GM10266 (cell line): ENCODE measurements around the gene OGFOD3.

Experiments
- DNase-seq: peaks from one replicate; pipeline ENCODE4 v3.0.0; 2012; ENCODE audit errors: extremely low spot score
- TF ChIP-seq, protein P1 (sequence below): IDR thresholded peaks from 2 replicates; pipeline ENCODE4 v1.5.1; 2012; ENCODE audit warnings: mild to moderate bottlenecking, low read depth; ENCODE audit not compliant: control insufficient read depth, insufficient read depth; ENCODE audit errors: missing control alignments

The OGFOD3 gene

DNA sequence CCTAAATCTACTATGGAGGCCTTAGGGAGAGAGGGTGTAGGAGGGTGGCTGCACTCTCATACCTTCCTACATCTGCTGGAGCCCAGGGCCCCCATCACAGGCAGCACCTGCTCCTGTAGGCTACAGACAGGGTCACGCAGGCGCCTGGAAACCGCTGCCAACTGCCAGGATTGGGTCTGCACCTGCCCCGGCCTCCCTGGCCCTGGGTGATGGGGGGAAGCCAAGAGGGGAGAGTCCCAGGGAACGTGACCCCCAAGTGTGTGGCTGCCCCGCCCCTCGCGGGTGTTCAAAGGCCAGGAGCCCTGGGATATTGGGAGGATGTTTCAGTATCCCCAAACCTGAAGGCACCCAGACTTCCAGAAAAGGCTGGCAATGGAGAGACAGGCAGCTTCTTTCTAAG, 64.9 kb downstream of the OGFOD3 start:
- TF ChIP-seq, protein P1, sequence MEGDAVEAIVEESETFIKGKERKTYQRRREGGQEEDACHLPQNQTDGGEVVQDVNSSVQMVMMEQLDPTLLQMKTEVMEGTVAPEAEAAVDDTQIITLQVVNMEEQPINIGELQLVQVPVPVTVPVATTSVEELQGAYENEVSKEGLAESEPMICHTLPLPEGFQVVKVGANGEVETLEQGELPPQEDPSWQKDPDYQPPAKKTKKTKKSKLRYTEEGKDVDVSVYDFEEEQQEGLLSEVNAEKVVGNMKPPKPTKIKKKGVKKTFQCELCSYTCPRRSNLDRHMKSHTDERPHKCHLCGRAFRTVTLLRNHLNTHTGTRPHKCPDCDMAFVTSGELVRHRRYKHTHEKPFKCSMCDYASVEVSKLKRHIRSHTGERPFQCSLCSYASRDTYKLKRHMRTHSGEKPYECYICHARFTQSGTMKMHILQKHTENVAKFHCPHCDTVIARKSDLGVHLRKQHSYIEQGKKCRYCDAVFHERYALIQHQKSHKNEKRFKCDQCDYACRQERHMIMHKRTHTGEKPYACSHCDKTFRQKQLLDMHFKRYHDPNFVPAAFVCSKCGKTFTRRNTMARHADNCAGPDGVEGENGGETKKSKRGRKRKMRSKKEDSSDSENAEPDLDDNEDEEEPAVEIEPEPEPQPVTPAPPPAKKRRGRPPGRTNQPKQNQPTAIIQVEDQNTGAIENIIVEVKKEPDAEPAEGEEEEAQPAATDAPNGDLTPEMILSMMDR, result no peak
- DNase-seq, result no peak

DNA sequence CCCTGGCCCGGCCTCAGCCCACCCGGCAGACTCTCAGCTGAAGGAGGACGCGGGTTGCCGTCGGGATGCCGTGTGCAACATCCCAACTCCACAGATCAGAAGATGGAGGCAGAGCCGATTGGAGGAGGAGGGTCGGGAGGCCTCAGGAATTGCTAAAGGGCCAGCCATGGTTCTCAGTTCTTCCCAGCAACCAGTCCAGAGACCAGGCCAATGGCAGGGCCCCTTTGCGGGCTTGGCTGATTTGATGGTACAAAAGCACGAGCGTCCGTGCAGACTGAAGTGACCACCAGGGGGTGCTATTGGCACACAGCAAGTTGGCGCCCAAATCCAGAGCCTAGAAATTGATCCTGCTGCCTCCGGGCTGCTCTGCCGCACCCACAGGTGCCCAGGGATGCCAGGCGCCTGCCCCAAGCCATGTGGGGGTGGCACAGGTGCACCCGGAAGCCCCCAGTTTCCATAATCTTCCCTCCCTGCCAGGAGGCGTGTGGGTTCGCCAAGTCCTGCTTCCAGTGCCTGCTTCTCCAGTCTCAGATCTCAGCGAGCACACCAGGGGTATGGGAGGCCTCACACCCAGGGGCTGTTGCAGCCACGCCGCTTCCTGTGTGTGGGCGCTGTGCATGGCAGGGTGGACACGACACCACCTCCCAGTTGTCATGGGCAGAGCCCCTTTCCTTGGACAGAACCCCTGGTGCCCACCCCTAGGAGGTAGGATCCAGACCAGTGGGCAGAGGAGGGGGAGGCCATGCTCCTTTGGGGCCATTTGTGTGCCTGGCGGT, 66.5 kb downstream of the OGFOD3 start:
- DNase-seq, result peak; percentile 89

DNA sequence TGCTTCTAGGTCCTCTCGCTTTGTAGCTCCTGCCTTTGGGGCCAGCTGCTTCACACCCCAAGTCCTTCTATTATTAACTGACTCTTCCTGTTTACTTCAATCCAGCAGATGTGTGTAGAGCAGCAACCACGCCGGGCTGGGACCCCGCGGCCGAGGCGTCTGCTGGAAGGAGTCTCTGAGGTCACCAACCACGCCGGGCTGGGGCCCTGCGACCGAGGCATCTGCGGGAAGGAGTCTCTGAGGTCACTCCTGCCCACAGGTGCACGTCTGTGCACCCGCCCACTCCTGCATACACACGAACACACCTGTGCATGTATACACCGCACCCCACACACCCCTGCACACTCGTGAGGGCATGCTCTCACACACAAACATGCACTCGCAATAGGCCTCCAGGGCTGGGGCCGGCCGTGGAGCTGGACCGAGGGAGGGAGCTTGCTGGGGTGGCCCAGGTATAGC, 67.1 kb downstream of the OGFOD3 start:
- DNase-seq, result peak; percentile 53
- TF ChIP-seq, protein P1, result no peak

More for the DNA sequence above, 66.5 kb downstream of the OGFOD3 start:
- TF ChIP-seq, protein P1, result peak; percentile 92

DNA sequence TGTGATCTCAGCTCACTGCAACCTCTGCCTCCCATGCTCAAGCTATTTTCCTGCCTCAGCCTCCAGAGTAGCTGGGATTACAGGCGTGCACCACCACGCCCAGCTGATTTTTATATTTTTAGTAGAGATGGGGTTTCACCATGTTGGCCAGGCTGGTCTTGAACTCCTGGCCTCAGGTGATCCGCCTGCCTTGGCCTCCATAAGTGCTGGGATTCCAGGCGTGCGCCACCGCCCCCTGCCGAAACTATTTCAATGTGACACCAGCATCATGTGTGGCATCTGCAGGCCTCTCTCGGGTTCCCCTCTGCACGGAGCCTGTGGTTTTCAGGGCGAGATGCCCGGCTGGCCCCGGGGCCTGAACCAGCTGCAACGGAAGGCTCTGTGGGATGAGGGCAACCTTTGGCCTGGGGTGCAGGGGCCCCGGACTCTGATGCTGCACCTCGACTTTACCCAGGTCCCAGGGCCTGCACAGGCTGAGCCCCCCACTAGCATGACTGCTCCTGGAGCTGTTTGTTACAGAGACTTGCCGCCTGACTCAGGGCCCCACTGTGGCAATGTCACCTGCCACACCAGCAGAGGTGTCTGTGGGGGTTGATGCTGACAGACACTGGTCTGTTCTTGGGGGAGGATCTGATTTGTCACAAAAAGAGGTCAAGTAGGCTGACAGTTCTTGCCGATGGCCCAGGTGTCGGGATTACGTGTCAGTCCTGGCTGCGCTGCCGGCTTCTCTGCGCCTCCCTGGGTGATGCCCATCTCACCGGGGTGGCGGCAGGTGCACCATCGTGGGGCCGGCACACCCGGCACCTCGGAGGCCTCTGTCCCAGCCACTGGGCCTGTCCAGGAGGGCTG, 68.0 kb downstream of the OGFOD3 start:
- TF ChIP-seq, protein P1, result peak; percentile 42
- no peak for DNase-seq

DNA sequence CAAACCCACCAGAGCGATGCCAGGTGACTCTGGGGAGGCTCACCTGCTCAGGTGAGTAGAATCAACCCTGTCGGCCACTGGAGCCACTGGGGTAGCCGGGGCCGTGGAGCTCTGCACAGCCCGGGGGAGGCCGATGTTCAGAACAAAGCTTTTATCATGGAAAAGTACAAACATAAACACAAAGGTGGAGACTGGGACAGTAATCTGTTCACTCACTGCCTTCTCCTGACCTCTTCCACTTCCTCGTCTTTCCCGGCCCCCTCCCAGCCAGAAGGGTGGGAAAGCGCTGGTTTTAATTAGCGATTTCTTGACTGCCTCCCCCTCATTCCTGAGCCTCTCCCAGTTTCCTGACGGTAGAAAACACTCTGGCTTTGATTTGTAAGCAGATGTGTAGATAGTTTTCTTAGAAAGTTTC, 69.1 kb downstream of the OGFOD3 start:
- no peak for DNase-seq
- TF ChIP-seq, protein P1, result no peak

DNA sequence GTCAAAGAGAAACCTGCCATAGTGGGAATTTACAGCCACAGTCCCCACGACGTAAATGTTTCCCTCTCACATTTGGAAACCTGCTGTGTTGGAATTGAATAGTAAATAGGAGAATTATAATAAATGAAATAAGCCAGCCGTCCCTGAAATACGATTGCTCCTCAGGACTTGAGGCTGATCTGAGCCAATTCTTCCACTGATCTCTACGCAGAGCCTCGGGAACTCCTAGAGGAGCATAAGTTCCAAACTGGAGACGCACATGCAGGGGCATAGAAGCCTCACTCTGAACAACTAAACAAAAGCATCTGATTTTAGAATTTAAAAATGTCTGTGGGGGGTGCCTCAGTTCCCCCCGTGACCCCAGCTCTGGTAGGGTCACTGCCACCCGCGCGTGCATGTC, 69.5 kb downstream of the OGFOD3 start:
- no peak for DNase-seq
- TF ChIP-seq, protein P1, result no peak
